ENCODE data around the gene ATP6V0A1.
"Not testable (repeated sequence)": the region's sequence is repeated elsewhere in the genome, so short reads cannot be mapped to it uniquely, and the experiment has no call there.

The ATP6V0A1 gene

DNA sequence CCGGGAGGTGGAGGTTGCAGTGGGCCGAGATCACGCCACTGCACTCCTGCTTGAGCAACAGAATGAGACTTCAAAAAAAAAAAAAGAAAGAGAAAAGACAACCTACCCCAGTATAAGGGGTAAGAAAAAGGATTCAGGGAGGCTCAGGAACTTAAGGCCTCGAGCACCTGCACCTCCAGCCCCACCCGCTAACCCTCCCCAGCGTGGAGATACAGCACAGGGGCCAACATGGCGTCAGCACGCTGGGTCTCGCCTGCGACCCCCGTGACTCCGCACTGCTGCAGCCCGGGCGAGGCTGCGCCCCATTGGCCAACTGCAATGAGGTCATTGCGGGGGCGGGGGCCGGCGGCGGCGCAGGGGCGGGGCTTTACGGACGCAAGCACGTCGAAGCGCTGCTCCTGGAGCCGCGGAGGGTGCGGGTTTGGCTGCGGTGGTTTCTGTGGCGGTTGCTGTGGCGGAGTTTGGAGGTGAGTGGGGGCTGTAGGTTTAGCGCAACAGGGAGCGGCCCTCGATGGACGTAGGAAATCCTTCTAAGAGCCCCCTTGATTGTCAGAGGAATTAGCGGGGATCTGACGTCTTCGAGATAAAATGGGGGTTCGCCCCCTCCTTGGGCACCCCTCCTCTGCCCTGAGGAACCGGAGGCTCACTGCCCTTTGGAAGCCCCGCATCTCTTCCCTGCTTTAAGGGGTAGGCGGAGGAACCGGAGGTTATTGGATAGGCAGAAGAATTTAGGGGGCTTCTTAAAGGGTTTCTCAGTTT, at the start of gene ATP6V0A1:
TSS of gene ATP6V0A1 (plus strand) at position 382 of the 759 bp plus-strand sequence. CDS start 2,017 bp downstream, outside the sequence.
- FAIRE-seq = no peak

DNA sequence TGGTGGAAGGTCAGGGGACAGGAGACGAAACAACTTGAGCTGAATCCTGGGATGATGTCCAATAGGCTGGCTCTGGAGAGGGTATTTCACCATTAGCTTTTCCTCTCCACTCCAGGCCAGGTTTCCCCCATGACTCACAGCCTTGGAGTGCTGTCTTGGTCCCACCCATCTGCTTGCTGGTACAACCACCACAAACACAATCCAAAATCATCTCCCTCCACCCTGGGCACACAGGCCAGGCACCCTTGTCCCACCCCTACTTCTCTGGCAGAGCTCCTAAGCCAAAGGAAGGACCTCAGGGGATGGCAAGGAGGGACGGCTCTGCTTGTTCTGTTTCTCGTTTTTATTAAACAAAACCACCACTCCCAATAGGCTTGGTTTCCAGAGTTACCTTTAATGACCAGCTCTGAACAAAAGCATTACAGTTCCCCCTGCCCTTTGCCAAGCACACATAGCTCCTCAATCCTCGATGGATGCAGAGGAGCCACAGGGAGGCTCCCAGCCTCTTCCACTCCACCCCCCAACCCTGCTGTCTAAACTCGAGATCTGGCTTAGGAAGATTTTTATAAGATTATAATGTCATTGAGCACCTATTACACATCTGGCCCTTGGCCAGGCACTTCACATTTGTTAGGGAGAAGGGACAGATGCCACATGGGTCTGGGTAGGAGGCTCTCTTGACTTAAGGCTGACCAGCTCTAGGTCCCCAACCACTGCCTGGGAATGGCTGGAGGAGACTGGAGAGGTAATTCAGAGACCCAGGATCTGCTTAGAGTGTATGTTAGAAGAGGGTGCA, 49.0 kb upstream of the ATP6V0A1 start:
- FAIRE-seq = no peak

DNA sequence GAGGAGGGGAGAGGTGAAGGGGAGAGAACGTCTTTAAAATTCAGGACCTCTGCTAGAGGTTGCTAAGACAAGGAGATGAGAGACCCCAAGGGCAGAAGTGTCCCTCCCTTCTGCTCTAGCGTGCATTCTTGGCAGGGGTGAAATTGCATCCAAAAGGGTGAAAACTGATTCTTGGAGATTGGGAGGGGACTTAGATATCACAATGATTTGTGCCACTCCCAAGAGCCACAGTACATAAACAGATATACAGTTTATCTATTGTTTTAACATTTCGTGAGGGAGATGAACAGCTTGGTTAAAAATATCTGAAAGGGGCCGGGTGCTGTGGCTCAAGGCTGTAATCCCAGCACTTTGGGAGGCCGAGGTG, 48.4 kb upstream of the ATP6V0A1 start:
- no peak for FAIRE-seq

DNA sequence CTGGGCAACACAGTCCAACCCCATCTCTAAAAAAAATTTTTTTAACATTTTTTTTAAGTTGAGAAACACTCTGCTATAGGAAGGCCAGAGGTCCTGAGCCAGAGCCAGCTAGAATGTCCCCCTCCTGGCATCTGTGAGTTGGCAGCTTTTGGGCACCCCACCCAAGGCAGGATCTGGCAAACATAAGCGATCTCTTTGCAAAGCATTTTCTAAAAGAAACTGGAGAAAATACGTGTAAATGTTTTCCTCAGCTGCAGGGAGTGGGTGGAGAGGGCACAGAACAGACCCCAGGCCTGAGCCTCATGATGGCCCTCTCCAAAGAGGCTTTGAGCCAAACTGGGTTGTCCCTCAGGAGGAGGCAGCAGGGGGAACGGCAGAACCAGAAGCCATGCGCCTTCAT, 47.3 kb upstream of the ATP6V0A1 start:
- no peak for FAIRE-seq

DNA sequence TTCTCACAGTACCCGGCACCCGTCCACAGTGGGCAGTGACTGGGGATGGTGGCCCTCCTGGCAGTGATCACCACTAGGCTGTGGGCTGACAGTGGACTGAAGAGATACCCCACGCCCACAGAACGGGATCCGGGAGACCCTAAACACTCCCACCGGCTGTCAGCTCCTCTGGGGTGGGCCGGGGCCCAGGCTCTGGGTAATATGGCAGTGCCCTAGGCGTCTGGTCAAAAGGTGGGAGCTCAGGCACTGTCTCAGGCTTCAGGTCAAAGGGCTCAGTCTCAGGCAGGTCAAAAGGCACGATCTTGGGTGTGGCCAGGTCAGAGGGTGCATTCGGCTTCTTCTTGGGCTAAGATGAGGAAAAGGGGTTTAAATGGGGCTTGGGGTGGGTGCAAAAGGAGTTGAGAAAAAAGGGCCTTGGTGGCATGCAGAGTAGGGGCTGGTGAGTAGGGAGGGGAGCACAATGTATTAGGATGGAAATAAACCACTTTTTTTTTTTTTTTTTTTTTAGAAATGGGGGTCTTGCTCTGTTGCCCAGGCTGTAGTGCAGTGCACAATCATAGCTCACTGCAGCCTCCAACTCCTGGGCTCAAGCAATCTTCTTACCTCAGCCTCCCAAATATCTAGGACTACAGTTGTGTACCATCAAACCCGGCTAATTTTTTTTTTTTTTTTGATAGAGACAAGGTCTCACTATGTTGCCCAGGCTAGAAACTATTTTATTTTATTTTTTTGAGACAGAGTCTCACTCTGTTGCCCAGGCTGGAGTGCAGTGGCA, 46.6 kb upstream of the ATP6V0A1 start:
- no peak for FAIRE-seq

DNA sequence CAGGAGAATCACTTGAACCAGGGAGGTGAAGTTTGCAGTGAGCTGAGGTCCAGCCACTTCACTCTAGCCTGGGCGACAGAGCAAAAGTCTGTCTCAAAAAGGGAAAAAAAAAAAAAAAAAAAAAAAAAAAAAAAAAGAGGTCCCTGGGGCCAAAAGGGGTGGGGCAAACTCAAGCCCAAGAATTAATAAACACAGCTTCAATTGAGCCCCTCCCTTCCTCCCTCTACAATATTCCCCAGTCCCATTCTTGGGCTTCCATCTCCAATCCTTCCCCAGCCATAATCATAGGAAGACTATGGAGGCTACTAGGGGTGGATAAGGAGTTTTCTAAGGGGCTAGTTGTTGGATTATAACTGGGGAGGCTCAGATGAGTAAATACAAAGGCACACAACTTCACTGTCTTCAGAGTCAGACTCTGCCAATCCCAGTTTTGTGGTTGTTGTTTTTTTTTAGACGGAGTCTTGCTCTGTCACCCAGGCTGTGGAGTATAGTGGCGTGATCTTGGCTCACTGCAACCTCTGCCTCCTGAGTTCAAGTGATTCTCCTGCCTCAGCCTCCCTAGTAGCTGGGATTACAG, 45.1 kb upstream of the ATP6V0A1 start:
- no peak for FAIRE-seq

DNA sequence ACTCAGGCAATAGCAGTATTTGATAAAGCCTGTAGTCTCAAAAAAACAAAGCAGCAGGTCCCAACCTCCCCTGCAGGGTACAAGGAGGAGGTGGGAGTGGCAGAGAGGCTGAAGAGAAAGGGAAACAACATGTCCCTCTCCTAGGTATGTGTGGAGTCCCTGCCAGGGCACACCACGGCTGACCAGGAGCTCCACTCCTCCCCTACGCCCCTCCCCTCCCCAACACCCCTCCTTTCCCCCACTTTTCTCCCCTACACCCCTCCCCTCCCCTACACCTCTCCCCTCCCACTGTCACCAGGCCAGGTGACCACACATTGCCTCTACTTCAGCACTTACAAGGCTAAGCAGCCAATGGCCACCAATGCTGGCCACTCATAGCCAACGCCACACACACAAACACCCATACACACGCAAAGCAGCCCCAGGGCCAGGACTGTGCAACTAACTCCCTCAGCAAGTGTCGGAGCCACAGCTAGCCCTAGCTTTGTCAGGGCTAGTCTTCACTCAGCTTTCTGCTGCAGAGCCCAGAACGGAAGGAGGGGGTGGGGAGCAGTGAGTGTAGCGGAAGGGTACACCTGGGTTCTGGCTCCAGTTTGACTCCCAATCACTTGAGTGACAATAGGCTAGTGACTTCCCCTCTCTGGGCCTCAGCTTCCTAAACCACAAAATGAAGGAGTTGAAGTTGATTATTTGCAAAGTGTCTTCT, 43.8 kb upstream of the ATP6V0A1 start:
- FAIRE-seq = no peak

DNA sequence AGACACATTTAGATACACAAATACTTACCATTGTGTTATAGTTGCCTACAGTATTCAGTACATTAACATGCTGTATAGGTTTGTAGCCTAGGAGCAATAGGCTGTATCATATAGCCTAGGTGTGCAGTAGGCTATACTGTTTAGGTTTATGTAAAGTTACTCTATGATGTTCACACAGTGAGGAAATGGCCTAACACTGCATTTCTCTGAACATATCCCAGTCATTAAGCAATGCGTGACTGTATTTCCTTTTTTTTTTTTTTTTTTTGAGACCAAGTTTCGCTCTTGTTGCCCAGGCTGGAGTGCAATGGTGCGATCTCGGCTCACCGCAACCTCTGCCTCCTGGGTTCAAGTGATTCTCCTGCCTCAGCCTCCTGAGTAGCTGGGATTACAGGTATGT, 40.7 kb upstream of the ATP6V0A1 start:
- FAIRE-seq = not testable (repeated sequence)

DNA sequence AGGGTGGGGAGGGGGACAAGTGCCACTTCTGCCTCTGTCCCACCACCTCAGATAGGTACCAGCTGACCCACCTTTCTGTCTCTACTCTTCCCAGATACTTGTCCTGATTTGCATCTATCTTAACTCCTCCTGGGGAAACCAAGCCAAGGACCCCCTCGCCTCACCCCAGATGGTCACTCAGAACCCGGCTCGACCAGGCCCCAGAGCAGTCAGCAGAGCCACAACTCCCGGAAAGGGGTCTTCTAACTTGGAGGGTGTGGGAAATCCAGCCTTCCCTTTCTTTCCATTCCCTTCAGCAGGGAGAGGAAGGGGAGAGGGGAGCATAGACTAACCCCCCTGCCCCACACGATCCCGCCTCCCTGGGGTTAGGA, 37.6 kb upstream of the ATP6V0A1 start:
- no peak for FAIRE-seq

DNA sequence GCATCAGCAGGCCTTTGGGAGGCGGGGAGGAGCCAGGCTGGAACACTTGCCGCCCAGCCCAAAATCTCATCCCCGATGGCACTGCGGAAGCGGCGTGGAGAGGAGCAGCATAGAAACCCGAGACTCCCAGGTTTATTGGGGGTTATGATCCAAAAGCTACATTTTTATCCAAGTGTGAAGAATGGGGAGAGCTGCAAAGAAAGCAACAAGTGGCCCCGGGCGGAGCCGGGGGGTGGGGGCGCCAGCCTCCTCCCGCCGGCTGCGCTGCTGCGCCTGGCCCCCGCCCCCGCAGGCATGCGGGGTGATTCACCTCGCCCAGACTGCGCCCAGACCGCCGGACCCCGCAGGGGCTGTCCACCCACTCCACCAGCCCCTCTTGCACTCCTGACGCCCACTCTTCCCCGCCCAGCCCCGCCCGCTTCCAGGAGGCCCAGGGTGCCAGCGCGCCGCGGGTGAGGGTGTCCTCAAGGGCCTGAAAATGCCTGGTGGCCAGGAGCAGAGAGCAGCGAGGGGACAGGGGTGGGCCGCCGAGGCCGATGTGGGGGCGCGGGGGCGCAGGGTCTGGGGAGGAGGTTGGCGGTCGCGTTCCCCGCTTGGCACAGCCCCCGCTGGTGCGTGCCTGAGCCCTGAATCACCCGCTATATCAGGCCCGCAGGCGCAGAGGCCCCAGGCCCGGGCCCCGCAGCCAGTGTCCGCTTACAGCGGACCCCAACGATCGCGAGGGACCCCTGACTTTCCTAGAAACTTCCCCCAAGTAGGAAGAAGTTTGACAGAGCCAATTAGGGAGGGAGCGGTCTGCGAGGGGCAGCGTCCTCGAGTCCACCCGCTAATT, 37.0 kb upstream of the ATP6V0A1 start:
- no peak for FAIRE-seq

DNA sequence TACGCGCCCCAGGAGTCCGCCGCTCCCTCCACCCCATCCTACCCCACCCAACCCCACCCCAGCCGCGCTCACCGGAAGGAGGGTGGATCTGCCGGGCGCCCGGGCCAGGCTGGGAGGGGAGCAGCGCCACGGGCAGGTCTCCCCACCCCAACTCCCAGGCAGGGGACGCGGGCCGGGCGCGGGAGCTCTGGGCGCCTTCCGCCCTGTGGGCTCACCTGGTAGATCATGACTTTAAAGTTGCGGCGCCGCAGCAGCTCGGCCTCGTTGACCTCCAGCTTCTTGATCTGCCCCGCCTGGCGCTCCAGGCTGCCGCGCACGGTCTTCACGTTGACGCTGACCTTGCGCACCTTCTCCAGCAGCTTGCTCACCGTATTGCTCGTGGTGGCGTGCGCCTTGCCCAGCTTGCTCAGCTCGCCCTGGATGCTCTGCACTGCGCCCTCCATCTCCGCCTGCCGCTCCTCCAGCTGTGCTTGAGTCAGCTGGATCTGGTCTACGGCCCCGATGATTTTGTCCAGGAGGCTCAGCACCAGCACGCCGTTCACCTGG, 36.2 kb upstream of the ATP6V0A1 start:
- no peak for FAIRE-seq

DNA sequence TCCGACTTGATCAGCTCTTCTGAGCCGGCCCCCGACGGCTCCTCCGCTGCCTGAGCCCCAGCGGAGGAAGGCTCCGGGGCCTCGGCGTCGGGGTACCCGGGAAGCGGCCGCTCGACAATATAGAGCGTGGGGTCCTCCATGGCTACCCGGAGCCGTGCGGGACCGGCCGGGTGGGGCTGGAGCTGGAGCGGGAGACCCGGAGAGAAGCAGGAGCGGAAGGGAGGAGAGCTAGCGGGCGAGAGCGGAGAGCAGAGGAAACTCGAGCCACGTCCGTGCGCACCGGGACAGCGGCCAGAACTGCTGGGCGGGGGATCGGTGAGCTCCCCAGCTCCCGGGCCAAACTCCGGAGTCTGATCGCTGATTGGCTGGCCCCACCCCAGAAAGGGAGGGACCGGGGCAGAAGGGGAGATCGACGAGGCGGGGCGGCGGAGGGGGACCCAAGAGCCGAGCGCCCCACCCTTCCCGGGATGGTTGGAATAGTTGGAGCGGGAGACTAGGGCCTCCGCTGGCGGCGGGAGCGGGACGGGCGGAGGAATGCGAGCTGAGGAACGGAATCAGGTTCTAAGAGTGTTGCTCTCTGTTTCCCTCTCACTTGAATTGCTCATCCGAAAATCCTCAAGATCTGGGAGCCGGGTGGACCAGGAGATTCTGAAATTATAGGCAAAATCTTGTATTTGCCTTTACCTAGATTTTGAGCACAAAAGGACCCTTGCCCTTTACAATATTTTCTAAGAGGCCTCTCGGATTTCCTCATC, 35.5 kb upstream of the ATP6V0A1 start, which contains the start of gene CAVIN1:
TSS of gene CAVIN1 (minus strand) at position 299 of the 755 bp plus-strand sequence. CDS start at position 140, 159 bp downstream.
- no peak for FAIRE-seq

DNA sequence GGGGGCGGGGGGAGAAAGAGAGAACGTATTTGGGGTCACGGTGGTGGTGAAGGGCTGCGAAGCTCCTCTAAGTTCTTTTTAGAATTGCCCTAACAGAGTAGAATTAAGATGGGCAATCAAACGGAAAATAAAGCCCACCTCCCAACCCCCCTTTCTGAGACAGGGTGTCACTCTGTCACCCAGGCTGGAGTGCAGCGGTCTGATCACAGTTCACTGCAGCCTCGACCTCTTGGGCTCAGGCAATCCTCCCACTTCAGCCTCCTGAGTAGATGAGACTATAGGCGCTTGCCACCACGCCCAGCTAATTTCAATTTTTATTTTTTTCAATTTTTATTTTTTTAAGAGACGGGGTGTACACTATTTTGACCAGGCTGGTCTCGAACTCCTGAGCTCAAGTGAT, 34.9 kb upstream of the ATP6V0A1 start:
- FAIRE-seq = no peak

DNA sequence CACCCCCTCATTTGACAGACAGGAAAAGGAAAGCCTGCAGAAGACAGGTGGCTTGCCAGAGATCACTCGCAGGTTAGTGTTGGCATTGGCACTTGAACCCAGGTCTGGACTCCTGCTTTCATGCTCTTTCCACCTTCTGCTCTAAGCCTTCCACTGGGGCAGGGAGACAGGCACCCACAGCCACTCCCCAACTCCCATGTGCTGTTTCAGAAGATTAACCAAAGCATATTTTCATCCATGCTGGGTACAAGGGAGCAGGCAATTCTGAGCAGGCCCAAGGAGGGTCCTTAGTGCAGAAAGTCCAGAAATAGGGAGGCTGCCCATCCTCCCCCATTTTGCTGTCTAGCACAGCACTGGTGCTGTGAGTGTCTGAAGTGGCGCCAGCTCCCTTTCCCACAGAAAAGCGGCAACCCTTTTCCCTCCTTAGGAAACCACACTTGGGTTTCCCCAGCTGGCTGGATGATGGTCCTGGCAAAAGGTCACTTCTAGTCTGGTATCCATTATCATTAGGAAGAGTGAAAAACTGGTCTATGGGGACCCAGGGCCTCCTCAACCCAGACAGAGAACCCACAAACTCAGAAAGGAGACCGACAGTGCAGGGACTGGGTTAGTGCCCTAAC, 33.6 kb upstream of the ATP6V0A1 start:
- no peak for FAIRE-seq

DNA sequence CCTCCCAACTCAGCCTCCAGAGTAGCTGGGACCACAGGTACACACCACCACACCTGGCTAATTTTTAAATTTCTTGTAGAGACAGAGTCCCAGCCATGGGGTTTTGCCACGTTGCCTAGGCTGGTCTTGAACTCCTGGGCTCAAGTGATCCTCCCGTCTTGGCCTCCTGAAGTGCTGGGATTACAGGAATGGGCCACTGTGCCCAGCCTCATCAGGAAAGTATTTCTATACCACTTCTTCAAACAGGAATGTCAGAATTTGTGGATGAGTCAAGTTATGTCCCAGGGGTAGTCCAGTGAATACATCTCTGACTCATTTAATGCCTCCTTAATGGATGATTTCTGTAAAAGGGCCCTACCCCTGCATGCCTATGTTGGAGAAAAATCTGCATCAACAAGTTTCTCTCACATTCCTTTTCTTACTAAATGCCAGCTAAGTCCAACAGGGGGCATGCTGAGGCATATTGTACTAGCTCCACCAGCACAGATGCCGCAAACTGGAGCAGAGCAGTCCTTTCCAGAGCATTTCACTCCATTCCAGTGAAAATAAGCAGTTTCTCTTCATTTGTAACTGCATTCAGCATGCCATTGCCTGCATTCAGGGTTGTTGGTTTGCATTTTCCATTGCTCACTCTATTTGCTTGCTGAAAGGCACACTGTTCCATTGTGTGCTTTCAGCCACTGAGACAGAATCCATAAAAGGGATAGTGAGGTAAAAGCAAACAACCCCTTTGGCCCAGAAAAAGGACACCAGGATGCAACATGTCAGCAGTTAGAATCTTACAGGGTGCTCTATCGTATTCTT, 30.3 kb upstream of the ATP6V0A1 start:
- FAIRE-seq = peak; percentile 75

DNA sequence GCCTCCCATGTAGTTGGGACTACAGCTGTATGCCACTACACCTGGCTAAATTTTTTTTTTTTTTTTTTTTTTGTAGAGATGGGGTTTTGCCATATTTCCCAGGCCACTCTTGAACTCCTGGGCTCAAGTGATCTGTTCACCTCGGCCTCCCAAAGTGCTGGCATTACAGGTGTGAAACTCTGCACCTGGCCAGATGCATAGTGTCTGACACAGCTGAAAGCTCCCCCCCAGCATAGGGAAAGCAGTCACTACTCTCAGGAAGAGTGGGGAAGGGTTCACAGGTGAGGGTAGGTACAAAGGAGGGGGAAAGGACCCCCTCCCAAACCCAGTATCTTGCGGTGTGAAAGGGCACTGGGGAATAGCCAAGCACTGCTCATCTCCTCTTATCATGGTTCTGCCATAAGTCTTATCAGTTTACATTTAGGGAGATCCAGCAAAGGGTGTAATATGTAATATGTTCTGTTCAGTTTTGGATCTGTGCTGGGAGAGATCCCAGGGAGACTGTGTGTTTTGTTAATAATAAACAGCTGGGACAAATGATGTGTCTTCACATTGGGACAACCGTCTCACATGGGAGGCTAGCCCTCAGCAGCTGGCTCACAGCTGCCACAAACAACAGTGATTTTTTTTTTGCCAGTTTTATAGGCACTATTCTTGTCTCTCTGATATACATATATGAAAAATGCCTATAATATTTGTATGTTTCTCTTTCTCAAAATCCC, 28.8 kb upstream of the ATP6V0A1 start:
- no peak for FAIRE-seq

DNA sequence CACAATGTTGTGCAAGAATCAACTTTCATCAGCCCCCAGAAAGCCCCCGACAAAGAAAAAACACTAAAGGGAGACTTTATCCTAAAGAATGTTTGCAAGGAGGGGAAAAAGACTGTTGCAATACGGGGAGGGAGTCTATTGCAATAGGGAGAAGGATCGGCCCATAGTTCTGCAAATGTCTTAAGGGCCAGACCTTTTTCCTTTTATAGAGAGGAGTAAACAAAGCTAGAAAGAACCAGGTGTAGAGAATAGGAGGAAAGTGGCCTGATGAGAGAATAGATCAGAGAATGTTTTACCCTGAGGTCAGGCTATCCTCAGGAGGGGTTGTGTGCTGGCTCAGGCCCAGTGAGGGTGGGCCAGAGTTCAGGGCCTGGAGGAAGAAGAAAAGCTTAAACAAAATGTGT, 26.9 kb upstream of the ATP6V0A1 start:
- no peak for FAIRE-seq

DNA sequence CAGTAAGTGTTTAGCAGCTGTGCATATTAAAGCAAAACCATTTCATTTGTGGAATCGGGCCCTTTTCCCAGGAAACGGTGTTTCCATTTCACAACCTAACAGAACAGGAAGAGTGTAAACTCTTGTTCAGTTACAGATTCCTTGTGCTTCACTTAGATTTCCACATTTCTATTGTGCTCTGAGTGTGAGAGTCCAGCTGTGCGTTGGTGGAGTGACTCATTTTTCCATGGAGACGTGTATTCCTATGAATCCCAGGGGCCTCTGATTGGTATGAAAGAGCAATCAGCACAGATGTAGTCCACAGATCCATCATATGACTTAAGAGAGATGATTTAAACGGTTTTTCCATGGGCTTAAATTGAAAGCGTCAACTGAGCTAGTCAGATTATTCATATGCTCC, 22.3 kb upstream of the ATP6V0A1 start:
- FAIRE-seq = no peak

Data from TTC549 (cell line).